CD4-positive, alpha-beta memory T cell (primary cell): ENCODE data around the gene SIRT3. TPM values are rescaled to one million over a fixed set of nuclear protein-coding genes. Genes with fewer than 3 reads are reported as not detected.
A peak's percentile ranks its signal among the peaks of the same experiment; 100 is the strongest.

ENCODE experiments used
- CTCF ChIA-PET: fragments of 350-600 bp; sonication (Branson Sonifier 250); formaldehyde crosslinking; loops from one replicate; lab custom pipeline; 2021; ENCODE audit warnings: inconsistent platforms; ENCODE audit not compliant: partially characterized antibody; lab: Charles Lee
- POLR2A ChIA-PET: fragments of 350-600 bp; sonication (Branson Sonifier 250); formaldehyde crosslinking; loops from one replicate; lab custom pipeline; 2021; ENCODE audit not compliant: partially characterized antibody; lab: Charles Lee
- DNase-seq, 5 donors: peaks; one replicate each; pipeline versions ENCODE4 v3.0.0 to v3.0.0-alpha.2; 2020 to 2022; ENCODE audit warnings: mixed read lengths in 1 of 5
- H3K27ac ChIP-seq: one replicate; pipeline ENCODE4 v1.7.0; 2013; ENCODE audit warnings: low read depth, low read length
- H3K27me3 ChIP-seq: 2 replicates; pipeline ENCODE4 v1.7.0; 2013; ENCODE audit warnings: mild to moderate bottlenecking, low read length, moderate library complexity; ENCODE audit not compliant: insufficient read depth
- H3K36me3 ChIP-seq: 2 replicates; pipeline ENCODE4 v1.7.0; 2013; ENCODE audit warnings: mild to moderate bottlenecking, low read length, moderate library complexity; ENCODE audit not compliant: insufficient read depth
- H3K4me1 ChIP-seq: 2 replicates; pipeline ENCODE4 v1.7.0; 2013; ENCODE audit warnings: mild to moderate bottlenecking, low read length, moderate library complexity; ENCODE audit not compliant: insufficient read depth
- H3K4me3 ChIP-seq, 2 donors: one replicate each; pipeline ENCODE4 v1.7.0; 2013; ENCODE audit warnings: low read length in 2 of 2, mild to moderate bottlenecking in 1 of 2
- H3K9me3 ChIP-seq, 2 donors: one replicate each; pipeline ENCODE4 v1.7.0; 2013; ENCODE audit warnings: low read length in 2 of 2, control low read depth in 1 of 2; ENCODE audit not compliant: control insufficient read depth in 1 of 2
- H3K27ac Mint-ChIP-seq, 7 donors: one replicate each; pipeline ENCODE4 v1.8.0; 2020 to 2021; ENCODE audit warnings: mixed read lengths in 7 of 7, mild to moderate bottlenecking in 6 of 7, inconsistent platforms in 3 of 7, moderate library complexity in 3 of 7
- H3K27me3 Mint-ChIP-seq, 2 donors: one replicate each; pipeline ENCODE4 v1.8.0; 2020 to 2021; ENCODE audit warnings: mixed read lengths in 2 of 2
- H3K36me3 Mint-ChIP-seq, 2 donors: one replicate each; pipeline ENCODE4 v1.8.0; 2020 to 2021; ENCODE audit warnings: mixed read lengths in 2 of 2, inconsistent platforms in 1 of 2, mild to moderate bottlenecking in 1 of 2
- H3K4me1 Mint-ChIP-seq, 4 donors: one replicate each; pipeline ENCODE4 v1.8.0; 2020 to 2021; ENCODE audit warnings: mixed read lengths in 4 of 4, mild to moderate bottlenecking in 1 of 4
- H3K4me3 Mint-ChIP-seq, 8 donors: one replicate each; pipeline ENCODE4 v1.8.0; 2020 to 2021; ENCODE audit warnings: mixed read lengths in 8 of 8, mild to moderate bottlenecking in 7 of 8, moderate library complexity in 6 of 8, inconsistent platforms in 3 of 8
- H3K9me3 Mint-ChIP-seq, 8 donors: one replicate each; pipeline ENCODE4 v1.8.0; 2020 to 2021; ENCODE audit warnings: mixed read lengths in 8 of 8, mild to moderate bottlenecking in 5 of 8, inconsistent platforms in 3 of 8, moderate library complexity in 1 of 8
- intact Hi-C: fragments of 100-400 bp; cut with micrococcal nuclease; formaldehyde crosslinking; loops from one replicate; pipeline ENCODE4 v1.15.1; 2023
- polyA plus RNA-seq, 2 donors: library from polyadenylated mRNA; unstranded; fragments of 300-500 nt; fragmentation: Illumina TruSeq; gene quantifications; one replicate each; pipeline ENCODE4 v1.2.3, GENCODE V29; 2021
- total RNA-seq, 2 experiments: library from RNA; stranded (reverse); gene quantifications; one replicate each; pipeline ENCODE4 v1.2.3, GENCODE V29; 2021

Gene SIRT3
- total and polyA plus RNA-seq, 4 experiments from 2014 or later: 11.2 to 30.7 (median 19.0) TPM

DNA sequence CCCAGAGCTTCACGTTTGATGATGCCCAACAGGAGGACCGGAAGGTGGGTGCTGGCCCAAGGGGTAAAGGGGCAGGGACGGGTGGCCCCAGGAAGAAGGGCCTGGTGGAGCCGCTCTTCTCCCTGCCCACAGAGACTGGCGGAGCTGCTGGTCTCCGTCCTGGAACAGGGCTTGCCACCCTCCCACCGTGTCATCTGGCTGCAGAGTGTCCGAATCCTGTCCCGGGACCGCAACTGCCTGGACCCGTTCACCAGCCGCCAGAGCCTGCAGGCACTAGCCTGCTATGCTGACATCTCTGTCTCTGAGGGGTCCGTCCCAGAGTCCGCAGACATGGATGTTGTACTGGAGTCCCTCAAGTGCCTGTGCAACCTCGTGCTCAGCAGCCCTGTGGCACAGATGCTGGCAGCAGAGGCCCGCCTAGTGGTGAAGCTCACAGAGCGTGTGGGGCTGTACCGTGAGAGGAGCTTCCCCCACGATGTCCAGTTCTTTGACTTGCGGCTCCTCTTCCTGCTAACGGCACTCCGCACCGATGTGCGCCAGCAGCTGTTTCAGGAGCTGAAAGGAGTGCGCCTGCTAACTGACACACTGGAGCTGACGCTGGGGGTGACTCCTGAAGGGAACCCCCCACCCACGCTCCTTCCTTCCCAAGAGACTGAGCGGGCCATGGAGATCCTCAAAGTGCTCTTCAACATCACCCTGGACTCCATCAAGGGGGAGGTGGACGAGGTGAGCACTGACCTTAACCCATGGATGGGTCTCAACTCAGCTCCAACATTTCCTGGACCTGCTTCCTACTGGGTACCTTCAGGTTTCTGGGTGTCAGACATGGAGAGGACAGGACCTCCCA is 26.6 kb downstream of the SIRT3 start:
- H3K36me3 Mint-ChIP-seq: peaks cover 20 to 72% of the 10 kb centered on the region in 2 donors
- H3K4me1 ChIP-seq: peaks cover 39% of the 10 kb centered on the region

DNA sequence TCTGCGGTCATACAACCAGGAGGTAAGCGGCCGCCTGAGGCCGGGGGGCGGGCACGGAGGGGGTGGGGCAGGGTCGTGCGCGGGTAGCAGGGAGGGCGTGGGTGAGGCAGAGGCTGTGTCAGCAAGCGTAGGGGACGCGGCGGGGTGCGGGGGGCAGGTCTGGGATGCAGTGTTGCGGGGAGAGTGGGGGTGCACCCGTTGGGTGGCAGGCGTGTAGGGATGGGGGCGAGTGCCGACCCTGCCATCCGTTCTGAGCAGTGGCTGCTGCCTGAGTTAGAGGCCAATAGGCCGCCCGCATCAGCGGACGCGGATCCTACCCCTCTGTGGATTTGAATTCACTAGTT is 27.3 kb downstream of the SIRT3 start:
- peaks cover 19 to 72% of the 10 kb centered on the region in 2 donors for H3K36me3 Mint-ChIP-seq
- Histone ChIP-seq H3K4me1 (peaks cover 42% of the 10 kb centered on the region), H3K9me3 (no peaks in the 10 kb centered on the region), H3K27me3 (no peaks in the 10 kb centered on the region), H3K4me3 (peak overlapping the region; percentile 57 to 95), H3K27ac (peak overlapping the region; percentile 98), H3K36me3 (peaks cover 64% of the 10 kb centered on the region)
- intact Hi-C loops: loop anchor here (1.0 kb wide), 1 partner anchor 146 kb away; no protein-coding TSS in a partner anchor
- H3K27ac Mint-ChIP-seq: peak overlapping the region; percentile 82 to 100 (median 99)
- H3K9me3 Mint-ChIP-seq: peaks cover 0 to 3% (median 0%) of the 10 kb centered on the region in 8 donors
- peak overlapping the region; percentile 94 to 100 (median 98) for H3K4me3 Mint-ChIP-seq
- H3K4me1 Mint-ChIP-seq: peaks cover 14 to 58% (median 37%) of the 10 kb centered on the region in 4 donors
- POLR2A ChIA-PET: interaction anchor here (1.2 to 5.2 kb wide), 16 partner anchors 9 to 610 kb away, joined by 4 to 144 read pairs (median 13); partner anchors contain the start of genes IFITM1, PGGHG, PHRF1 and PNPLA2
- no peak for DNase-seq
- no peaks in the 10 kb centered on the region for H3K27me3 Mint-ChIP-seq
- CTCF ChIA-PET: no interaction called here

More for the DNA sequence above, 26.6 kb downstream of the SIRT3 start:
- peaks cover 11 to 54% (median 33%) of the 10 kb centered on the region in 4 donors for H3K4me1 Mint-ChIP-seq
- peak overlapping the region; percentile 74 to 100 (median 92) for H3K27ac Mint-ChIP-seq
- no peaks in the 10 kb centered on the region for H3K27me3 Mint-ChIP-seq
- ChIA-PET CTCF (no interaction called here), POLR2A (interaction anchor here (0.8 to 5.2 kb wide), 15 partner anchors 14 to 366 kb away, joined by 3 to 144 read pairs (median 11); partner anchors contain the start of genes IFITM1, PGGHG, PHRF1 and PSMD13)
- H3K4me3 Mint-ChIP-seq: peak overlapping the region; percentile 94 to 100 (median 98)
- no peak for DNase-seq
- Histone ChIP-seq H3K4me3 (peak overlapping the region; percentile 57 to 95), H3K36me3 (peaks cover 66% of the 10 kb centered on the region), H3K27me3 (no peaks in the 10 kb centered on the region), H3K9me3 (no peaks in the 10 kb centered on the region), H3K27ac (peak overlapping the region; percentile 98)
- intact Hi-C loops: no loop called here
- H3K9me3 Mint-ChIP-seq: peaks cover 0 to 3% (median 0%) of the 10 kb centered on the region in 8 donors

DNA sequence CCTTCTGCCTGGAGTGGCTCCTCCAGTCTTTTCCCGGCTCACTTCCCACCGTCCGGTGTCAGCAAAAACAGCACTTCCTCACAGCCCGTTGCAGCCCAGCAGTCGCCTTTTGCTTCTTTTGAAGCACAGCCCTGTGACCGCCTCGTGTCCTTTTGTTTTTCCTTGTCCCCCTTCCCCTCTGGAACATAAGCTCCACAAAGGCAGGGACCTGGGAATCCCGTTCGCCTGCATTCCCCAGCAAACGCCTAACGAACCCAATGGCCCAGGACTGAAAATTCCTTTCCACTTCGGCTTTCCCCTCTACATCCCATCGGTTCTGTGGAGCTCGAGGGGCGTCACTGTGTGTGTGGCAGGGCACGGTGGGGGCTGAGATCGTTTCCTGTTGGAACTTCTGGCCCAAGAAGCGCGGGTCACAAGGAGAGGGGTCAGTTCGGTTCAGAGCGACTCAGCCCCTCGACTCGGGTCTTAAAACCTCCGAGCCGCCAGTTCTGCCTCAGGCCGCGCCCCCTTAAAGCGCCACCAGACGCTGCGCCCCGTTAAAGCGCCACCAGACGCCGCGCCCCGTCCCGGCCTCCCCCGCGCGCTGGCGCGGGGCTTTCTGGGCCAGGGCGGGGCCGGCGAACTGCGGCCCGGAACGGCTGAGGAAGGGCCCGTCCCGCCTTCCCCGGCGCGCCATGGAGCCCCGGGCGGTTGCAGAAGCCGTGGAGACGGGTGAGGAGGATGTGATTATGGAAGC is 27.8 kb downstream of the SIRT3 start:
- peak overlapping the region; percentile 94 to 100 (median 98) for H3K4me3 Mint-ChIP-seq
- H3K36me3 Mint-ChIP-seq: peaks cover 22 to 73% of the 10 kb centered on the region in 2 donors
- H3K27ac ChIP-seq: peak overlapping the region; percentile 98
- H3K9me3 Mint-ChIP-seq: peaks cover 0 to 3% (median 0%) of the 10 kb centered on the region in 8 donors
- intact Hi-C loops: loop anchor here (1.0 kb wide), 1 partner anchor 147 kb away; no protein-coding TSS in a partner anchor
- ChIA-PET POLR2A (interaction anchor here (0.8 to 5.2 kb wide), 20 partner anchors 10 to 611 kb away, joined by 3 to 144 read pairs (median 10); partner anchors contain the start of genes ANO9, DEAF1, IFITM1 and PGGHG), CTCF (interaction anchor here (2.5 kb wide), 1 partner anchor 29 kb away, joined by 9 read pairs; the partner anchor contains the start of genes PSMD13 and SIRT3)
- peak; percentile 83 to 87 (median 84) for DNase-seq
- peak overlapping the region; percentile 99 to 100 (median 99) for H3K27ac Mint-ChIP-seq
- H3K4me3 ChIP-seq: peak overlapping the region; percentile 95 to 100
- H3K36me3 ChIP-seq: peaks cover 65% of the 10 kb centered on the region
- no peaks in the 10 kb centered on the region for H3K27me3 Mint-ChIP-seq
- H3K9me3 ChIP-seq: no peaks in the 10 kb centered on the region
- H3K4me1 Mint-ChIP-seq: peaks cover 18 to 63% (median 42%) of the 10 kb centered on the region in 4 donors
- peaks cover 45% of the 10 kb centered on the region for H3K4me1 ChIP-seq
- no peaks in the 10 kb centered on the region for H3K27me3 ChIP-seq

DNA sequence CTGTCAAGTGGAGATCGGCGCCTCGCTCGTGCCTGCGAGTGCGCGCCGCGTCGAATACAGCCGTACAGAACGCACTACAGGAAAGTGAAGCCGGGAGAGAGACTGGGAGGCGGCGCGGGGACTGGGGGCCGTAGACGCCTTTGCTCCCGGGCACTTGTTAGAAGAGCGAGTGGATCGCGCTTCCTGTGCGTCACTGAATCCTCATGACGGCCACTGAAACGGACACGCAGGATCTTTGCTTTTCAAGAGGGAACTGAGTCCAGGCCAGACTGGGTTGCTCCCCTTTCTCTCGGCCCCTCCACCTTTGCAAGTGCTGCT is 28.3 kb downstream of the SIRT3 start:
- Histone ChIP-seq H3K36me3 (peaks cover 62% of the 10 kb centered on the region), H3K4me3 (peak overlapping the region; percentile 95 to 100), H3K27ac (peak overlapping the region; percentile 98), H3K4me1 (peaks cover 50% of the 10 kb centered on the region), H3K27me3 (no peaks in the 10 kb centered on the region), H3K9me3 (no peaks in the 10 kb centered on the region)
- ChIA-PET POLR2A (interaction anchor here (0.7 to 5.2 kb wide), 34 partner anchors 8 to 611 kb away, joined by 3 to 144 read pairs (median 9); partner anchors contain the start of genes ANO9, B4GALNT4, DEAF1 and IFITM1), CTCF (interaction anchor here (1.2 to 3.4 kb wide), 5 partner anchors 30 to 241 kb away, joined by 3 to 14 read pairs (median 5); partner anchors contain the start of genes PSMD13 and SIRT3)
- Mint-ChIP-seq H3K27ac (peak overlapping the region; percentile 99 to 100 (median 99)), H3K4me3 (peak overlapping the region; percentile 94 to 100 (median 98)), H3K9me3 (peaks cover 0 to 3% (median 0%) of the 10 kb centered on the region in 8 donors), H3K27me3 (no peaks in the 10 kb centered on the region), H3K4me1 (peaks cover 20 to 68% (median 46%) of the 10 kb centered on the region in 4 donors), H3K36me3 (peaks cover 17 to 73% of the 10 kb centered on the region in 2 donors)
- no peak for DNase-seq
- intact Hi-C loops: loop anchor here (1.0 to 2.0 kb wide), 9 partner anchors 28 to 601 kb away; partner anchors contain the start of genes IFITM1, PSMD13, PTDSS2 and RPLP2

DNA sequence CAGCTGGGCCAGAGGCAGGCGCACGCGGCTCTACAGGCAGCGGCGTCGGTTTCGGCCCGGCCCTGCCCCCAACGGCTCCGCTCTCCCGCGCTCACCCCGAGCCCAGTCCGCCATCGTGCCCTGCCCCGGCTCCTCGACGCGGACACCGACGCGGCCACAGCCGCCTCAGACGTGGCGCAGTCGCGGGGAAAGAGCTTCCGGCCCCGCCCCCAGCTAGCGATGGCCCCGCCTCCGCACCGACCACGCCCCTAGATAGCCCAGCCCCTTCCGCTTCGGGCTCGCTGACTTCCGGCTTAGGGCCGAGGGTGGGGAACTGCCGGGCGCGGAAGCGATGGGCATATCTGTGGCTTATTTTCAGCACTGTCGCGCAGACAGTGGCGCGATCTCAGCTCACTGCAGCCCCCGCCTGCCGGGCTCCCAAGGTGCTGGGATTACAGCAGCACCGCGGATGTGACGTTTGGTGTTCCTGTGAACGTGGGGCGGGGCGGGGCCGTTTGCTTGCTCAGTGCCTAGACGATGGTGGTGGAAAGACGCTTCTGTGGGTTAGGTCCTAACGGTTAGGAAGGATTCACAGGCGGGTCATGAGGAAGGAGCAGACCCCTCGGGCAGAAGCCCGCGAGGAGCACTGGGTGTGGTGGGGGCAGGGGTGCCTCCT is 28.8 kb downstream of the SIRT3 start, which contains the start of the genes BET1L and RIC8A:
Gene BET1L (minus strand): TSS at position 192 of the 655 bp plus-strand sequence. CDS start 78 bp downstream, at position 114.
Gene RIC8A (plus strand): TSS at position 501 of the 655 bp plus-strand sequence. CDS start 1,147 bp downstream, outside the sequence.
- peaks cover 55% of the 10 kb centered on the region for H3K4me1 ChIP-seq
- Mint-ChIP-seq H3K4me3 (peak within 1 kb of the TSS; percentile 94 to 100 (median 99)), H3K4me1 (peaks cover 22 to 73% (median 50%) of the 10 kb centered on the region in 4 donors)

More for the DNA sequence above, 28.8 kb downstream of the SIRT3 start, which contains the start of the genes BET1L and RIC8A:
- Mint-ChIP-seq H3K27ac (peak within 1 kb of the TSS; percentile 99 to 100 (median 99)), H3K36me3 (peaks cover 17 to 71% of the 10 kb centered on the region in 2 donors), H3K9me3 (peaks cover 0 to 3% (median 0%) of the 10 kb centered on the region in 8 donors), H3K27me3 (no peaks in the 10 kb centered on the region)
- Histone ChIP-seq H3K27me3 (no peaks in the 10 kb centered on the region), H3K4me3 (peak within 1 kb of the TSS; percentile 95 to 100), H3K27ac (peak within 1 kb of the TSS; percentile 98), H3K9me3 (no peaks in the 10 kb centered on the region), H3K36me3 (peaks cover 57% of the 10 kb centered on the region)
- DNase-seq: peak; percentile 95 to 99 (median 98)
- CTCF ChIA-PET: interaction anchor here (0.8 to 3.4 kb wide), 7 partner anchors 30 to 241 kb away, joined by 3 to 14 read pairs (median 5); partner anchors contain the start of genes PSMD13 and SIRT3
- intact Hi-C loops: loop anchor here (1.0 to 2.0 kb wide), 8 partner anchors 29 to 602 kb away; partner anchors contain the start of genes IFITM1, PSMD13, PTDSS2 and RPLP2
- POLR2A ChIA-PET: interaction anchor here (0.6 to 5.2 kb wide), 34 partner anchors 8 to 612 kb away, joined by 3 to 144 read pairs (median 7); partner anchors contain the start of genes ANO9, B4GALNT4, DEAF1 and IFITM1
